ENCODE data around the gene CEP152. TPM values are rescaled to one million over a fixed set of nuclear protein-coding genes. Genes with fewer than 3 reads are reported as not detected.
"Not testable (repeated sequence)": the region's sequence is repeated elsewhere in the genome, so short reads cannot be mapped to it uniquely, and the experiment has no call there.

Gene CEP152
- 14.9 TPM for polyA plus RNA-seq (2013)

- H3K27ac ChIP-seq (ENCODE audit: insufficient read depth in 1 of 2, low read depth in 1 of 2, low read length in 2 of 2, poor library complexity in 1 of 2, severe bottlenecking in 2 of 2), result peak within 1 kb of the TSS; percentile 35 to 83
- H3K4me3 ChIP-seq (ENCODE audit: control insufficient read depth in 1 of 7, extremely low read depth in 1 of 7, insufficient read depth in 4 of 7, low read depth in 2 of 7, low read length in 6 of 7), result peak within 1 kb of the TSS; percentile 90 to 99 (median 94)
- peaks cover 6 to 24% (median 16%) of the 10 kb centered on the region in 4 experiments for H3K4me1 ChIP-seq (ENCODE audit: control extremely low read depth in 1 of 4, control insufficient read depth in 4 of 4, insufficient read depth in 4 of 4, low read length in 3 of 4)
- no peaks in the 10 kb centered on the region for H3K27me3 ChIP-seq (replicated peaks in 2 of 5; ENCODE audit: control insufficient read depth in 4 of 5, insufficient read depth in 5 of 5, low read length in 4 of 5)
- DNase-seq, result peak; percentile 100
- H3K9me3 ChIP-seq (ENCODE audit: control extremely low read depth in 1 of 5, control insufficient read depth in 4 of 5, insufficient read depth in 2 of 5, low read depth in 1 of 5, low read length in 4 of 5), result no peaks in the 10 kb centered on the region
- WGBS (ENCODE audit: insufficient coverage), result under 1% methylated on average over 48 of the region's 51 CpGs
- CTCF ChIA-PET, result interaction anchor here (0.6 to 1.2 kb wide), 4 partner anchors 9 to 146 kb away, joined by 3 to 4 read pairs (median 3); no protein-coding TSS in a partner anchor
- no peaks in the 10 kb centered on the region for H3K36me3 ChIP-seq (ENCODE audit: control insufficient read depth in 4 of 4, insufficient read depth in 4 of 4, low read length in 3 of 4)
- POLR2A ChIA-PET, result no interaction called here
Measured at GRCh38 chr15:48810414-48811324, at the start of gene CEP152. Gene CEP152, minus strand, starts transcription at chr15:48811069. Its CDS starts 5,420 bp downstream, at chr15:48805649.

GRCh38 chr15:48859426-48859825 is 48.6 kb upstream of the CEP152 start:
- H3K4me1 ChIP-seq (ENCODE audit: control extremely low read depth in 1 of 4, control insufficient read depth in 4 of 4, insufficient read depth in 4 of 4, low read length in 3 of 4), result peaks cover 2 to 24% (median 12%) of the 10 kb centered on the region in 4 experiments
- H3K9me3 ChIP-seq (ENCODE audit: control extremely low read depth in 1 of 5, control insufficient read depth in 4 of 5, insufficient read depth in 2 of 5, low read depth in 1 of 5, low read length in 4 of 5), result no peaks in the 10 kb centered on the region
- WGBS (ENCODE audit: insufficient coverage), result 100% methylated on average over 1 of the region's 2 CpGs
- H3K36me3 ChIP-seq (ENCODE audit: control insufficient read depth in 4 of 4, insufficient read depth in 4 of 4, low read length in 3 of 4), result no peaks in the 10 kb centered on the region
- DNase-seq, result no peak
- ChIA-PET POLR2A (no interaction called here), CTCF (interaction anchor here (0.7 to 4.9 kb wide), 6 partner anchors 11 to 1286 kb away, joined by 3 to 26 read pairs (median 3); no protein-coding TSS in a partner anchor)
- H3K27ac ChIP-seq (ENCODE audit: insufficient read depth in 1 of 2, low read depth in 1 of 2, low read length in 2 of 2, poor library complexity in 1 of 2, severe bottlenecking in 2 of 2), result no peak overlapping the region
- H3K4me3 ChIP-seq (ENCODE audit: control insufficient read depth in 1 of 7, extremely low read depth in 1 of 7, insufficient read depth in 4 of 7, low read depth in 2 of 7, low read length in 6 of 7), result no peak overlapping the region
- no peaks in the 10 kb centered on the region for H3K27me3 ChIP-seq (replicated peaks in 2 of 5; ENCODE audit: control insufficient read depth in 4 of 5, insufficient read depth in 5 of 5, low read length in 4 of 5)

GRCh38 chr15:48858401-48858800 is 47.5 kb upstream of the CEP152 start:
- peak; percentile 76 to 93 (median 85) for DNase-seq
- H3K4me1 ChIP-seq (ENCODE audit: control extremely low read depth in 1 of 4, control insufficient read depth in 4 of 4, insufficient read depth in 4 of 4, low read length in 3 of 4), result peaks cover 2 to 24% (median 12%) of the 10 kb centered on the region in 4 experiments
- peak overlapping the region; percentile 30 to 35 for H3K27ac ChIP-seq (ENCODE audit: insufficient read depth in 1 of 2, low read depth in 1 of 2, low read length in 2 of 2, poor library complexity in 1 of 2, severe bottlenecking in 2 of 2)
- H3K4me3 ChIP-seq (ENCODE audit: control insufficient read depth in 1 of 7, extremely low read depth in 1 of 7, insufficient read depth in 4 of 7, low read depth in 2 of 7, low read length in 6 of 7), result peak overlapping the region in 1 of 7 experiments; percentile 38
- CTCF ChIA-PET, result interaction anchor here (1.0 to 4.9 kb wide), 4 partner anchors 12 to 1287 kb away, joined by 3 to 24 read pairs (median 3); no protein-coding TSS in a partner anchor
- no peaks in the 10 kb centered on the region for H3K27me3 ChIP-seq (replicated peaks in 2 of 5; ENCODE audit: control insufficient read depth in 4 of 5, insufficient read depth in 5 of 5, low read length in 4 of 5)
- POLR2A ChIA-PET, result no interaction called here
- no CpG with 5 or more reads among the region's 2 CpGs for WGBS (ENCODE audit: insufficient coverage)
- no peaks in the 10 kb centered on the region for H3K9me3 ChIP-seq (ENCODE audit: control extremely low read depth in 1 of 5, control insufficient read depth in 4 of 5, insufficient read depth in 2 of 5, low read depth in 1 of 5, low read length in 4 of 5)
- no peaks in the 10 kb centered on the region for H3K36me3 ChIP-seq (ENCODE audit: control insufficient read depth in 4 of 4, insufficient read depth in 4 of 4, low read length in 3 of 4)

GRCh38 chr15:48856942-48857341 is 46.1 kb upstream of the CEP152 start:
- DNase-seq, result no peak
- Histone ChIP-seq H3K9me3 (ENCODE audit: control extremely low read depth in 1 of 5, control insufficient read depth in 4 of 5, insufficient read depth in 2 of 5, low read depth in 1 of 5, low read length in 4 of 5) (no peaks in the 10 kb centered on the region), H3K4me3 (ENCODE audit: control insufficient read depth in 1 of 7, extremely low read depth in 1 of 7, insufficient read depth in 4 of 7, low read depth in 2 of 7, low read length in 6 of 7) (no peak overlapping the region), H3K27ac (ENCODE audit: insufficient read depth in 1 of 2, low read depth in 1 of 2, low read length in 2 of 2, poor library complexity in 1 of 2, severe bottlenecking in 2 of 2) (no peak overlapping the region), H3K27me3 (replicated peaks in 2 of 5; ENCODE audit: control insufficient read depth in 4 of 5, insufficient read depth in 5 of 5, low read length in 4 of 5) (no peaks in the 10 kb centered on the region), H3K36me3 (ENCODE audit: control insufficient read depth in 4 of 4, insufficient read depth in 4 of 4, low read length in 3 of 4) (no peaks in the 10 kb centered on the region), H3K4me1 (ENCODE audit: control extremely low read depth in 1 of 4, control insufficient read depth in 4 of 4, insufficient read depth in 4 of 4, low read length in 3 of 4) (peaks cover 2 to 21% (median 10%) of the 10 kb centered on the region in 4 experiments)
- POLR2A ChIA-PET, result no interaction called here
- 100% methylated on average over 1 of the region's 2 CpGs for WGBS (ENCODE audit: insufficient coverage)
- CTCF ChIA-PET, result interaction anchor here (1.3 kb wide), 1 partner anchor 55 kb away, joined by 3 read pairs; no protein-coding TSS in a partner anchor

- H3K4me1 ChIP-seq (ENCODE audit: control extremely low read depth in 1 of 4, control insufficient read depth in 4 of 4, insufficient read depth in 4 of 4, low read length in 3 of 4), result peaks cover 2 to 21% (median 10%) of the 10 kb centered on the region in 4 experiments
- no peak overlapping the region for H3K27ac ChIP-seq (ENCODE audit: insufficient read depth in 1 of 2, low read depth in 1 of 2, low read length in 2 of 2, poor library complexity in 1 of 2, severe bottlenecking in 2 of 2)
- ChIA-PET CTCF (interaction anchor here (0.9 to 1.1 kb wide), 2 partner anchors 494 to 497 kb away, joined by 3 read pairs; no protein-coding TSS in a partner anchor), POLR2A (no interaction called here)
- no peak overlapping the region for H3K4me3 ChIP-seq (ENCODE audit: control insufficient read depth in 1 of 7, extremely low read depth in 1 of 7, insufficient read depth in 4 of 7, low read depth in 2 of 7, low read length in 6 of 7)
- H3K36me3 ChIP-seq (ENCODE audit: control insufficient read depth in 4 of 4, insufficient read depth in 4 of 4, low read length in 3 of 4), result no peaks in the 10 kb centered on the region
- 58% methylated on average over 3 of the region's 6 CpGs for WGBS (ENCODE audit: insufficient coverage)
- no peaks in the 10 kb centered on the region for H3K27me3 ChIP-seq (replicated peaks in 2 of 5; ENCODE audit: control insufficient read depth in 4 of 5, insufficient read depth in 5 of 5, low read length in 4 of 5)
- H3K9me3 ChIP-seq (ENCODE audit: control extremely low read depth in 1 of 5, control insufficient read depth in 4 of 5, insufficient read depth in 2 of 5, low read depth in 1 of 5, low read length in 4 of 5), result no peaks in the 10 kb centered on the region
- peak; percentile 24 to 28 (median 25) for DNase-seq
Measured at GRCh38 chr15:48855501-48856440, 44.9 kb upstream of the CEP152 start.

GRCh38 chr15:48854434-48854833 is 43.6 kb upstream of the CEP152 start:
- POLR2A ChIA-PET; H3K36me3 ChIP-seq (ENCODE audit: control insufficient read depth in 4 of 4, insufficient read depth in 4 of 4, low read length in 3 of 4); H3K27ac ChIP-seq (ENCODE audit: insufficient read depth in 1 of 2, low read depth in 1 of 2, low read length in 2 of 2, poor library complexity in 1 of 2, severe bottlenecking in 2 of 2); DNase-seq; H3K4me3 ChIP-seq (ENCODE audit: control insufficient read depth in 1 of 7, extremely low read depth in 1 of 7, insufficient read depth in 4 of 7, low read depth in 2 of 7, low read length in 6 of 7); H3K9me3 ChIP-seq (ENCODE audit: control extremely low read depth in 1 of 5, control insufficient read depth in 4 of 5, insufficient read depth in 2 of 5, low read depth in 1 of 5, low read length in 4 of 5); CTCF ChIA-PET; H3K27me3 ChIP-seq (replicated peaks in 2 of 5; ENCODE audit: control insufficient read depth in 4 of 5, insufficient read depth in 5 of 5, low read length in 4 of 5): not testable (repeated sequence)
- peaks cover 2 to 19% (median 10%) of the 10 kb centered on the region in 4 experiments for H3K4me1 ChIP-seq (ENCODE audit: control extremely low read depth in 1 of 4, control insufficient read depth in 4 of 4, insufficient read depth in 4 of 4, low read length in 3 of 4)
- no CpG with 5 or more reads among the region's 3 CpGs for WGBS (ENCODE audit: insufficient coverage)
